IgD-negative memory B cell (primary cell): ENCODE measurements around the gene PDCD10. TPM values are rescaled to one million over a fixed set of nuclear protein-coding genes. Genes with fewer than 3 reads are reported as not detected.

Experiments
- H3K27ac Mint-ChIP-seq, 3 donors: one replicate each; pipeline ENCODE4 v1.8.0; 2020 to 2022; ENCODE audit warnings: mild to moderate bottlenecking in 3 of 3, mixed read lengths in 3 of 3, moderate library complexity in 1 of 3
- H3K27me3 Mint-ChIP-seq: one replicate; pipeline ENCODE4 v1.8.0; 2021; ENCODE audit warnings: mixed read lengths
- H3K36me3 Mint-ChIP-seq: one replicate; pipeline ENCODE4 v1.8.0; 2020; ENCODE audit warnings: mild to moderate bottlenecking, mixed read lengths
- H3K4me1 Mint-ChIP-seq, 3 donors: one replicate each; pipeline ENCODE4 v1.8.0; 2020 to 2022; ENCODE audit warnings: mixed read lengths in 3 of 3, mild to moderate bottlenecking in 1 of 3
- H3K4me3 Mint-ChIP-seq, 4 donors: one replicate each; pipeline ENCODE4 v1.8.0; 2020 to 2022; ENCODE audit warnings: mild to moderate bottlenecking in 4 of 4, mixed read lengths in 4 of 4, moderate library complexity in 3 of 4
- H3K9me3 Mint-ChIP-seq, 3 donors: one replicate each; pipeline ENCODE4 v1.8.0; 2020 to 2021; ENCODE audit warnings: mixed read lengths in 3 of 3, mild to moderate bottlenecking in 1 of 3
- polyA plus RNA-seq: library from polyadenylated mRNA; unstranded; fragments of 300-500 nt; fragmentation: Illumina TruSeq; gene quantifications from one replicate; pipeline ENCODE4 v1.2.3, GENCODE V29; 2021

Gene PDCD10
- polyA plus RNA-seq, 1 donor from 2014 or later = 89.0 TPM

DNA sequence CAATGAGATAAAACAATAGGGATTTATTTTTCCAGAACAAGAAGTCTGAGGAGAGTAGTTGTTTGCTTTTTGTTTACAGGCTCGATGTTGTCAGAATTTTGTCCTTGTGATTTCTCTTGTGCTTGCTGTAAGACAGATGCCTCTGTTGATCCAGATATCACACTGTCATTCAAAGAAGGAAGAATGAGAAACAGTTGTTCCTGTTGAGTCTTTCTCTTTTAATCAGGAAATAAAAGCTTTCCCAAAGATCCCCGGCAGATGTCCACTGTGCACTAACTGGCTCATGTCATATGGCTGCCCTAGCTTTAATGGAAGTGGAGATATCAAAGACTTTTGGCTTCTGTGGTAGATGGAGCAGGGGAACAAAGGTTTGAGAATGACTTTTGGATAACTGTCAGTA is 7.6 kb upstream of the PDCD10 start:
- Mint-ChIP-seq H3K27ac (peak overlapping the region in 1 of 3 donors; percentile 22), H3K4me3 (no peak overlapping the region), H3K4me1 (peaks cover 19 to 32% (median 28%) of the 10 kb centered on the region in 3 donors), H3K36me3 (peaks cover 4% of the 10 kb centered on the region), H3K9me3 (no peaks in the 10 kb centered on the region), H3K27me3 (no peaks in the 10 kb centered on the region)

DNA sequence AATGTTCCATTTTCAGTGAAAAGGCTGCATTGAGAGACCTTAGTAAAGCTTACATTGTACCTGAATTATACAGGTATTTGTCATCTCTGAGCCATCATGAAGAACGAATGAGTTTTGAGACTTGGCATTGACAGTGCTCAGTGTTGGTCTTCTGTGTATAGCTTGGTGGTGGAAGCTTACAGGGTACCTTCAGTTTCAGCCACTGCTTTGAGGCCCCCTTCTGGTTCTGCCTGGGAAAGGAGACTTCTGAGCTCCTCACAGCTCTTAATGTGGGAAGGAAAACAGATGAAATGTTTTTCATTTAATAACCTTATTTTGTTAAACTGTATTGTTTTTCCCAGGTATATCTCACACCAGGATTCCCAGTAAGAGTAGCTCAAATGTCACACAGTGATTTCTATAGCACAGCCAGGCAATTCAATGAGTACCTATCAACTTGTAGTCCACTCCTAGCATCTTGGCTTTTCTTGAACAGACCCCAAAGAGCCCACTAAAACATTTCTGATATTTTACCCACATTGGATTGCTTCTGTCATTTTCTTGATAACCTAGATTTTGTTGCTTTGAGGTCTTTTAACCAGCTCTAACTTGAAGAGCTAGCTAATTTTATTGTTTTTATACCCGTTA is 6.4 kb upstream of the PDCD10 start:
- Mint-ChIP-seq H3K27me3 (no peaks in the 10 kb centered on the region), H3K4me3 (no peak overlapping the region), H3K36me3 (peaks cover under 1% of the 10 kb centered on the region), H3K9me3 (no peaks in the 10 kb centered on the region), H3K27ac (no peak overlapping the region), H3K4me1 (peaks cover 16 to 24% (median 17%) of the 10 kb centered on the region in 3 donors)

DNA sequence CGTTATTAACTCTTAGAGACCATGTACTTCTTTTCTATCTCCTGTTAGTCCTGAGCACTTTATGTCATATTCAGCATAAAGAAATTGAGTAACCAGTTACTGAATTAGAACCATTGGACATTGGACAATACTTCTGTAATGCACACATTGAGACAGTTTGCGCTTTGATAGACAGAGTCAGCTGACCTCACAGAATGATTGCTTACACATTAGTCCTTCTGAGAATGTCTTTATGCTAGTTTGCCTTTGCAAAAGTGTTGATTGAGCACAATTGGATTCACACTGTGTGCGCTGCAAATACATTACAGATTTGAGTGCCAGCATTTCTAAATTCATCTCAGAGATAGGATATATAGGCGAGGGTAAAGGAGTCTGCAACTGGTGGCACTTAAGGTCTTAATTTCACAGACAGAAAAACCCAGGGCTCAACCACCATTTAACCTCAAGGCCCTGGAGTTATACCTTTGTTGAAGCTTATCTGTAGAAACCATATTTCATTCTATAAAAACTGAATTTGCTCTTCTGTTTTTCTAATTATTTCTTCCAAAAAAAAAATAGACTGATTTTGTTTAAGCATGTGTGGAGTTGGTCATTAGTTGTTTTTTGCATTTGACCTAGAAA is 4.6 kb upstream of the PDCD10 start:
- Mint-ChIP-seq H3K36me3 (no peaks in the 10 kb centered on the region), H3K9me3 (no peaks in the 10 kb centered on the region), H3K27me3 (no peaks in the 10 kb centered on the region), H3K4me1 (peaks cover 12 to 17% (median 15%) of the 10 kb centered on the region in 3 donors), H3K4me3 (peak overlapping the region in 1 of 4 donors; percentile 14), H3K27ac (no peak overlapping the region)

DNA sequence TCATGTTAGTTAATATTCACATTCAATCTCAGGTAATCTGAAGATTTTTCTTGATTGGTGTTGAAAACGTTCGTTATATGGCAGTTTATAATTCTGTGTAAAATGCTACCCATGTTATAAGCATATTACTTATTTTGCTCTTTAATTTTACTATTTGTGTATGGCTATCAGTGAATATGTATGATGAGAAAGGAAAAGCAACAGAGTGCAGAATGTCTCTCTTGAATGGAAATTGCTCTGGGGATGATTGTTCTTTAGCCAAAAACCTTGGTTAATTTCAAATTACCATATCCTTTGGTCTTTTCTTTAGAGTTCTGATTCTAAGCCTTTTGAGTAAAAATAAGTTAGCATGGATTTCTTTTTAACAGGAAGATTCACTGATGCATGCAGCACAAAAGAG is 3.3 kb upstream of the PDCD10 start:
- Mint-ChIP-seq H3K4me1 (peaks cover 16 to 20% (median 17%) of the 10 kb centered on the region in 3 donors), H3K9me3 (no peaks in the 10 kb centered on the region), H3K36me3 (no peaks in the 10 kb centered on the region), H3K4me3 (peak overlapping the region in 2 of 4 donors; percentile 1 to 9), H3K27ac (peak overlapping the region in 1 of 3 donors; percentile 6), H3K27me3 (no peaks in the 10 kb centered on the region)

DNA sequence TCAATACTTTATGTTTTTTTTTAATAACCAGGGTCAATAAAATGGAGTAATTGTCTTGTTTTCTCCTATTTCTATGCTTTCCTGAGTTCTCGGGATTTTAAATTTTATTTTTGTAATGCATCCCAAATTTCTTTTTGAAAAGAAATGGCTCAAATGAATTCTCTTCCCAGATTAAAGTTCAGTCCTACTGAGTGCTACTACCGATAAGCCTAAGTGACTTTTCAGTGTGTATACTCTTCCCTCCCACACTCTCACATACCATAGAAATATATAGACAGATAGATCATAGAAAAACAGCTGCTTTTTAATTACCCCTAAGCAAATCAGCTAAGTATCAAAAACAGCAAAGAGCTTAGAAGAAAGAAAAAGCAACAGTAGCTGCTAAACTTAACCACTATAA is 2.3 kb upstream of the PDCD10 start:
- H3K27me3 Mint-ChIP-seq = no peaks in the 10 kb centered on the region
- peak overlapping the region in 1 of 3 donors; percentile 49 for H3K27ac Mint-ChIP-seq
- no peaks in the 10 kb centered on the region for H3K9me3 Mint-ChIP-seq
- peak overlapping the region in 2 of 4 donors; percentile 49 to 65 for H3K4me3 Mint-ChIP-seq
- peaks cover 5% of the 10 kb centered on the region for H3K36me3 Mint-ChIP-seq
- peaks cover 26 to 30% (median 26%) of the 10 kb centered on the region in 3 donors for H3K4me1 Mint-ChIP-seq

DNA sequence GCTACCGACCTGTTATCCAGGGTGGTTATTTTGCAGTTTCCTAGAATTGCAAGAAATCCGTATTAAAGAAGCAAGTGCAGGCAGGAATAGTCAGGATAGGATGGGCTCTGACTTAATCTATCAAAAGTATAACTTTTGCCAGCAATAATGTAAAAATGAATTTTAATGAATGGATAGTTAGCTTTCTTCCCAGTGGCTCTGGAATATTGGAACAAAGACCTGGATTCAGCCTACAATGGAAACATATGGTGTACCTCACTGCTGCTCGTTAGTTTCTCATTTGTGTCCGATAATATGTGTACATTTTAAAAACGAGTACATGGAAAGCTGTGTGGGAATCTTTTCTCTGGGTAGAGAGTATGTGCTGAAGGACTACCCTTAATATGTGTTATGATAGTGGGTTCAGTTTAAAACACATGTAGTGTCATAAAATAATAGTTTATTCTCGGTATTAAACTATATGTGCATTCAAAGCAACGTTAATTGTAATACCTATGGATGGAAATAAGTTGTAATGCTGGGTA is 1.6 kb upstream of the PDCD10 start:
- H3K9me3 Mint-ChIP-seq = no peaks in the 10 kb centered on the region
- H3K4me3 Mint-ChIP-seq = no peak overlapping the region
- peaks cover 5% of the 10 kb centered on the region for H3K36me3 Mint-ChIP-seq
- H3K4me1 Mint-ChIP-seq = peaks cover 32 to 37% (median 32%) of the 10 kb centered on the region in 3 donors
- no peak overlapping the region for H3K27ac Mint-ChIP-seq
- H3K27me3 Mint-ChIP-seq = no peaks in the 10 kb centered on the region

DNA sequence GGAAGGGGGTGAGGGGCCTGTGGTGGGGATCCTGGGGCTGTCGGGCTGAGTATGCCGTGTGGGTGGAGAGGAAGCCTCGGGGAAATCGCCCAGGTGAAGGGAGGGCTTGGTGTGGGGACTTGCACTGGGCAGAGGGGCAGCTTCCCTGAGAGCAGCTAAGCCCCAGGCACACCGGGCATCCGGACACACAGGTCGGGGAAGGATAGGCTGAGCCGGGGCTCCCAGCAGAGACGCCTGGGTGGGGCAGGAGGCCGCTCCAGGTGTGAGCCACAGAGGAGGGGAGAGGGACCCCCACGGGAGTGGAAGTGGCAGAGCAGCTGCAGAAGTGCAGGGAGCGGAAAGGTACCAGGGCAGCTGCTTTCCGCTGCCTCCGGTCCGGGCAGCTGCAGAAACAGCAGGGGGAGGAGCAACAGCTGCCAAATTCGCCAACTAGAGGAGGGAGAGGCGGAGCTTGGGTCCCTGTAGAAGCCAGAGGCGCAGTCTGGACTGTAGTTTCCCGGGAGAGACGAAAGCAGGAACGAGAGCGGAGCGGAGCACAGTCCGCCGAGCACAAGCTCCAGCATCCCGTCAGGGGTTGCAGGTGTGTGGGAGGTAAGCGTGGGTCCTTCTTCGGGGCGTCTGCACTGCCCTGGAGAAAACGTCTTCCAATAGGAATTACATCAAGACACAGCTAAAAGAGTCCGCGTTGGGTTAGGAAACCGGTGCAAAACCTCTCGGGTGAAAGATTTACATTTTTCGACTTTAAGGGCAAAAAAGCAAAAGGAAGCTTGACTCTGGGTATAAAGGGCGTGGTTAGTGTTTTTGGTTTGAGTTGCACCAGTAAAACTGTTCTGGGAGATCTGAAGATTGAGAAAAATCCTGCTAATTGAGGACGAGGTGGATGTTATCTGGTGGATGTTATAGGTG is 794 bp upstream of the PDCD10 start, which contains the start of gene SERPINI1:
SERPINI1 (plus strand) TSS at position 489 of the 906 bp plus-strand sequence. CDS start 53,408 bp downstream, outside the sequence.
- H3K9me3 Mint-ChIP-seq = no peaks in the 10 kb centered on the region
- H3K27ac Mint-ChIP-seq = no peak within 1 kb of the TSS
- H3K4me3 Mint-ChIP-seq = no peak within 1 kb of the TSS
- peaks cover 25 to 34% (median 32%) of the 10 kb centered on the region in 3 donors for H3K4me1 Mint-ChIP-seq
- H3K36me3 Mint-ChIP-seq = peaks cover 5% of the 10 kb centered on the region
- no peaks in the 10 kb centered on the region for H3K27me3 Mint-ChIP-seq

DNA sequence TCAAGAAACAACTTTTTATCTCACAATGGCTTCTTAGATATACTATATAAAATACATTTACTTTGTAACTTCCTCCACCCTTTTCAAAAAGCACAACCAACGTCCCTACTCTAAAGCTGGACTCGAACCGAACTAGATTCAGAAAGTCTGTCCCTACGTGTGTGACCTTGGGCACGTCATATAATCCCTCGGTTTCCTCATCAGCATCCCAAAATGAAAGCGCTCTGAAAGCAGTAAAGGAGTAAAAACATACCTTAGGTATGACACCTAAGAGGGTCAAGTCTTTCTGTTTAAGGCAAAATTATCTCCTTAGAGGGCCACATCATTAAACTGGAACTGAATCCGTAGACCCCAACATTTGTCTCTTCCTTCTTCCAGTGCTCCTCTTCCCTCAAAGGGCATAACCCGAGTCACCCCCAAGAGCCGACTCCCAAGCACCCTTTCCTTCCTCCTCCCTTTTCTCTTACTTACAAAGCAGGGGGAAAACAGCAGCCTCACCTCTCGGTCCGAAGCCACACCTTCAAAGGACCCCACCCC is 663 bp downstream of the PDCD10 start:
- peaks cover 5% of the 10 kb centered on the region for H3K36me3 Mint-ChIP-seq
- H3K27me3 Mint-ChIP-seq = no peaks in the 10 kb centered on the region

DNA sequence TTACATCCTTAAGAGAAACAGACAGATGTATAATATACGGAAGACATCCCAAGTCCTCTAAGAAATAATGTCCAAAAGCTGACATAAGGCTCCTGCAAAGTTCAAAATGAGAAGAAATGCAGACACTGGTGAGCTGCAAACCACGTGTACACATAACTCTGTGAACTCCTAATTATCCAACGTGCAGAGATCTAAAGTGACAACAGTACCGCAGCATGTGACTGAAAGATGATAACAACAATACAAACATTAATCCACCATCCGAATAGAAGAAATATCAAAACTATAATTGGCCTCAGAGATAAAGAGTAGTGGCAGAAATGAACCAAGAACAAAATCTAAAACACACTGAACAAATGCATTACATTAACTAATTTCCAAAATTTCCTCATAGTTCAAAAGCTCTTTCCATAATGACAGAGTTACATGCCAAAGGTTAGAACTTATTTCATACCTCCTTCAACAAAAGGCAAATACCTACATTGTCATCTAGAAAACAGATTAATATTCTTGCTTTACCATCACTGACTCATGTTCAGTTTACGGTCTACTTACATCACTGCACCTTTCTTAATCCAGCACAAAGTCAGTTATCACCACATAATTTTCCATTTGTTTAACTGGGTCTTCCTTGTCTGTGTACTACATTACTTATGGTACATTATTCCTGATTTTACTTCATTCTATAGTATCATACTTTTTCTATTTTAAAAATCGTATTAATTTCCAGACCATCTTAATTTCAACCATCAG is 2.2 kb downstream of the PDCD10 start:
- Mint-ChIP-seq H3K4me1 (peaks cover 28 to 45% (median 38%) of the 10 kb centered on the region in 3 donors), H3K27ac (peak overlapping the region in 1 of 3 donors; percentile 26), H3K27me3 (no peaks in the 10 kb centered on the region), H3K9me3 (no peaks in the 10 kb centered on the region), H3K36me3 (peaks cover 5% of the 10 kb centered on the region), H3K4me3 (peak overlapping the region in 3 of 4 donors; percentile 20 to 76 (median 60))

More for the DNA sequence above, 663 bp downstream of the PDCD10 start:
- Mint-ChIP-seq H3K4me1 (peaks cover 32 to 38% (median 38%) of the 10 kb centered on the region in 3 donors), H3K27ac (no peak overlapping the region), H3K9me3 (no peaks in the 10 kb centered on the region), H3K4me3 (no peak overlapping the region)

DNA sequence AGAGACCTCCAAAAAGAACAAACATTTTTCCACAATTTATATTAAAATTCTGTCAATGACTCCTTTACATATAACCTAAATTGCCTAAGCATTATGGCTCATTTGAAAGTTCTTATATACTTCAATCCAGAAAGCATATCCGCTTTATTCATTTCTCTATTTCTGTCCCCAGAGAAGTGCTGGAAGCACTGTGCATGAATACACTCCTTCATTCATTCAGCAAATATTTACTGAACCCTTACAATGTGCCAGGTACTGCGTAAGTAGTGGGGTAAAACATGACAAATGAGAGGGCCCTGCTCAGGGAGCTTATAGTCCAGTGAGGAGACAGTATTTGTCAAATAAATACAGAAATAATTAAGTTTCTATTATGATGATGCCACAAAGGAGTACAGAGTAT is 3.3 kb downstream of the PDCD10 start:
- Mint-ChIP-seq H3K4me1 (peaks cover 33 to 56% (median 43%) of the 10 kb centered on the region in 3 donors), H3K27ac (no peak overlapping the region), H3K4me3 (peak overlapping the region in 2 of 4 donors; percentile 41 to 60), H3K9me3 (no peaks in the 10 kb centered on the region), H3K36me3 (peaks cover 5% of the 10 kb centered on the region), H3K27me3 (no peaks in the 10 kb centered on the region)

DNA sequence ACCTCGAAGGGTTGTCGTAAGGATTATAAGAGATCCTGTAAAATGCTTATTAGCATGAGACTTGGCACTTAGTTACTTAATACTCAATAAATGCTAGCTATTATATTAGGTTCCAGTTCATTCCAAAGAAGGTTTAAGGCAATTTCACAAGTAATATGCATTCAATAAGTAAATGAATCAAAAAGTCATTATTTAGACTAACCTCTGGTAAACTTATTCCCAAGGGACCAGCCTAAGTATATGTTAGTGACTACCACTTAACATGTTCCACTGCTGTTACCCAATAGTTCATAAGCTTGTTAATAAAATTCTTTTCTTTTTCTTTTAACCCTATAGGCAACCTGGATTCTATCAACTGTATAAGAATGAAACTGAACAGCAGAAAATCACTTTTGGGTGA is 5.1 kb downstream of the PDCD10 start:
- Mint-ChIP-seq H3K36me3 (peaks cover 9% of the 10 kb centered on the region), H3K4me3 (no peak overlapping the region), H3K9me3 (no peaks in the 10 kb centered on the region), H3K27ac (peak overlapping the region in 1 of 3 donors; percentile 39), H3K27me3 (no peaks in the 10 kb centered on the region), H3K4me1 (peaks cover 41 to 64% (median 53%) of the 10 kb centered on the region in 3 donors)

DNA sequence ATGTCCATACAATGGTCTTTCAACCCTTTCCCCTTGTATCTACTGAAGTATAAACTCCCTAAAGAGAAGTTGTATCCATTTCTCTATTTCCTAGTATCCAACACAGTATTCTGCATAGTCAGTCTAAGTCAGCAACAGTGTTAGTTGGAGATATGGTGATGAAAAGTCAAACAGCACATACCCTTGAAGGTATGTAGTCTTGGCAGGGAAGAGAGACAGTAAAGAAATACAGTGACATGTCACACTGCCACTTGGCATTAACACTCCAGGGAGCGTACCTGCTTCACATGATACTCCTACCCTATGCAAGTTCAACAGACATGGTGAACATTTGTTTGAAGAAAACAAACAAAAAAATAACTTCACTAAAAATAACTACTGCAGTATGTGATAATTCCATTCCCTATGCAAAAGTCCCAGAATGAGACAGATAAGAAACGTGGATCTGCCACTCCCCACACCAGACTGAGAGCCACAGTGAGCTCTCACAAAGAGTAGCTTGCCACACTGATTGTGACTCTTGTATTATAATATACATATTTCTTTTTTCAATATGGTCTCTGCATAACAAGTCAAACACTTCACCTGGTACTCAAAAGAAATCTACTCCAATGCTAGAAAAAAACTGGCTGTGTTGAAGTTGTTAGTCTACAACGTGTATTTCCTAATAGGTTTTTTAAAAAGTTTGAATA is 5.9 kb downstream of the PDCD10 start:
- Mint-ChIP-seq H3K27me3 (no peaks in the 10 kb centered on the region), H3K36me3 (peaks cover 9% of the 10 kb centered on the region), H3K27ac (peak overlapping the region in 1 of 3 donors; percentile 73), H3K9me3 (no peaks in the 10 kb centered on the region), H3K4me3 (no peak overlapping the region), H3K4me1 (peaks cover 48 to 67% (median 56%) of the 10 kb centered on the region in 3 donors)

DNA sequence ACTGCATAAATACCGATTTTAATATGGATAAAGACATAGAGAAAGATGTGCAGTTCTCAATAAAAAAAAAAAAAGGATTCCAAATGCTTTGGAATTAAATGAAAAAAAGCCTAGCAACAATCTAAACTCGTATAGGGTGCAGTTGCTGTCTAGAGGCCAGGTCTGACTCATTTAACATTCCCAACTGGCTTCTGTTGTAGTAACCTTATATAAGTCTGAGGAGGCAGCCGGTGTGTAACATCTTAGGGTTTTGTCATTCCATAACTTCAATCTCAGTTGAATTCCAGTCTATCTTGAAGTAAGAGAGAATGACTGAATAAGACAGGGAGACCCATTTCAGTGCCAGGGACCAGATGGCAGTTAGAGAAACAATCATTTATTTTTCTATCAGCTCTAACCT is 6.5 kb downstream of the PDCD10 start:
- H3K27me3 Mint-ChIP-seq = no peaks in the 10 kb centered on the region
- no peak overlapping the region for H3K4me3 Mint-ChIP-seq
- H3K9me3 Mint-ChIP-seq = no peaks in the 10 kb centered on the region
- peaks cover 52 to 63% (median 54%) of the 10 kb centered on the region in 3 donors for H3K4me1 Mint-ChIP-seq
- peak overlapping the region in 1 of 3 donors; percentile 73 for H3K27ac Mint-ChIP-seq
- H3K36me3 Mint-ChIP-seq = peaks cover 9% of the 10 kb centered on the region
